HG03103 (cell line): ENCODE data around the gene VWA5B2.
"Not testable (repeated sequence)": the region's sequence is repeated elsewhere in the genome, so short reads cannot be mapped to it uniquely, and the experiment has no call there.

Source experiments
- ATAC-seq: cut with Tn5 transposase; IDR thresholded peaks from one replicate; pipeline ENCODE4 v1.9.1; 2021; ENCODE audit warnings: low read depth; ENCODE audit not compliant: unreplicated experiment

VWA5B2 gene

GRCh38 chr3:184262764-184263179, 33.4 kb downstream of the VWA5B2 start:
- no peak for ATAC-seq

DNA sequence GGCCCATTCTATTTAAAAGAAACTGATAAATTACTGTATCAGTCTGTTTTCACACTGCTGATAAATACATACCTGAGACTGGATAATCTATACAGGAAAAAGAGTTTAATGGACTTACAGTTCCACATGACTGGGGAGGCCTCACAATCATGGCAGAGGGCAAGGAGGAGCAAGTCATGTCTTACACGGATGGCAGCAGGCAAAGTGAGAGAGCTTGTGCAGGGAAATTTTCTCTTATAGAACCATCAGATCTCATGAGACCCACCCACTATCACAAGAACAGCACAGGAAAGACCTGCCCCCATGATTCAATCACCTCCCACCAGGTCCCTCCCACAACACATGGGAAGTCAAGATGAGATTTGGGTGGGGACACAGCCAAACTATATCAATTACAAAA, 37.9 kb downstream of the VWA5B2 start:
- not testable (repeated sequence) for ATAC-seq

DNA sequence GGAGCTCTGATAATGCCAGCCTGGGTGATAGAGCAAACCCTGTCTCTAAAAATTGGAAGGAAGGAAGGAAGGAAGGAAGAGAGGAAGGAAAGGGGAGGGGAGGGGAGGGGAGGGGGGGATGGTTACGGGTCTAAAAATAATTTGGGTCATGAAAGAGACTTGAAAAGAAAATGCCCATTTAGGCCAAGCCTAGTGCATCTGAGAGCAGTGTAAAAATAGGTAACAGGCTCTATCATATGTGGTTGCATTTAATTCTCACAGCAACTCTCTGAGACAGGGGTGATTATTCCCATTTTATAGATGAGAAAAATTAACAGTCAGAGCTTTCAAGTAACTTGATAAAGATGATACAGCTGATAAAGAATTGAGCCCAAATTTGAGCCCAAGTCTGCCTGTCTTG, 42.9 kb downstream of the VWA5B2 start:
- no peak for ATAC-seq

GRCh38 chr3:184275381-184275701, 46.0 kb downstream of the VWA5B2 start:
- no peak for ATAC-seq

DNA sequence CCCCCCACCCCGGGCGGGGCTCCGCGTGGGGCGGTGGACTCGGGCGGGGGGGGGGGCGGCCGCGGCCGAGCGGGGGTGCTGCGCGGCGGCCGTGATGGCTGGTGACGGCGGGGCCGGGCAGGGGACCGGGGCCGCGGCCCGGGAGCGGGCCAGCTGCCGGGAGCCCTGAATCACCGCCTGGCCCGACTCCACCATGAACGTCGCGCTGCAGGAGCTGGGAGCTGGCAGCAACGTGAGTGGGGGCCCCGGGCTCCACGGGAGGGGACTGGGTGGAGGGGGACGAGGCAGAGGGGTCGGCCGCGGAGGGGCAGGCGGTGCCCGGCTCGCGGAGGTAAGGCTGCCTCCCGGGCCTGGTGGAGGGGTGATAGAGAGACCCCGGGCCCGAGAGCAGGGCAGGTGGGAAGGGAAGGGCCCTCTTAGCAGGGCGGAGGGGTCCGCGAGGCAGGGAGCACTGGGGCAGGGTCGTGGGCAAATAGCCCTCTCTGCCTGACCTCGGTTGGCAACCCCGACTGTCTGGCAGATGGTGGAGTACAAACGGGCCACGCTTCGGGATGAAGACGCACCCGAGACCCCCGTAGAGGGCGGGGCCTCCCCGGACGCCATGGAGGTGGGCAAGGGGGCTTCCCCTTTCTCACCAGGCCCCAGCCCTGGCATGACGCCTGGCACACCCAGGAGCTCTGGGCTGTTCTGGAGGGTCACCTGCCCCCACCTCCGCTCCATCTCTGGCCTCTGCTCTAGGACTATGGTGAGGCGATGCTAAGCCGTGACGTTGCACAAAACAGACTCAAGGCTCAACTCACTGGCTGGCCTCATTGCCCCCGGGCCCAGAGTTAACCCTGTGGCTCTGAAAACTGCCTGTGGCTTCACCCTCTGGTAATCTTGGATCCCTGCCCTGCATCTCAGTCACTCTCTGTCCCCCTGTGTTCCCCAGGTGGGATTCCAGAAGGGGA, 46.9 kb downstream of the VWA5B2 start, which contains the start of gene ECE2:
ECE2 (plus strand) TSS at position 62 of the 950 bp plus-strand sequence; CDS start at position 194, 132 bp downstream.
- no peak for ATAC-seq

DNA sequence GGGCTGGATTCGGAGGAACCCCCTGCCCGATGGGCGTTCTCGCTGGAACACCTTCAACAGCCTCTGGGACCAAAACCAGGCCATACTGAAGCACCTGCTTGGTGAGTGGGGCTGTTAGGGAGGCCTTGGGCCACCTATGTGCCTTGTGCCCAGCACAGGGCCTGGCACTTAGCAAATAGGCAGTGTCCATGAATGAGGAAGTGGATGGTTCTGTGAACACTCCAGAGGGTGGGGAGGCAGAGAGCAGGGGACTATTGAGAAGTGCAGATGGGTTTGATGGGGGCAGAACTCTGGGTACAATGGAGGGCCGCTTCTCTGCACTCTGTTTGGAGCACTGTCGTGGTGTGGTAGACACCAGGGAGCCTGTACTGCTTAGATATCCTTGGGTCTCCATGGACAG, 48.0 kb downstream of the VWA5B2 start:
- ATAC-seq: no peak

- no peak for ATAC-seq
Observed at GRCh38 chr3:184282941-184283340, 53.6 kb downstream of the VWA5B2 start.

DNA sequence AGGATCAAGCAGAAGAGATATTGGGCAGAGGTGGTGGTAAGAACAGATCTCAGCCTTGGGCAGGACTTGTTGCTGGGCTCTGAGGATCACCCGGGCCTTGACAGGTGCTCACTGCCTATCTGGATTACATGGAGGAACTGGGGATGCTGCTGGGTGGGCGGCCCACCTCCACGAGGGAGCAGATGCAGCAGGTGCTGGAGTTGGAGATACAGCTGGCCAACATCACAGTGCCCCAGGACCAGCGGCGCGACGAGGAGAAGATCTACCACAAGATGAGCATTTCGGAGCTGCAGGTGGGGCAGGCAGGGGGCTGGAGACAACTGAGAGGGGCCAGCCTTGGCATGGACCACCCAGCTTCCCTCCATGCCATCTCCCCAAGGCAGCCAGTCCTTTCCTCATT, 54.3 kb downstream of the VWA5B2 start:
- ATAC-seq: no peak

- no peak for ATAC-seq
Observed at GRCh38 chr3:184284696-184285095, 55.3 kb downstream of the VWA5B2 start.

DNA sequence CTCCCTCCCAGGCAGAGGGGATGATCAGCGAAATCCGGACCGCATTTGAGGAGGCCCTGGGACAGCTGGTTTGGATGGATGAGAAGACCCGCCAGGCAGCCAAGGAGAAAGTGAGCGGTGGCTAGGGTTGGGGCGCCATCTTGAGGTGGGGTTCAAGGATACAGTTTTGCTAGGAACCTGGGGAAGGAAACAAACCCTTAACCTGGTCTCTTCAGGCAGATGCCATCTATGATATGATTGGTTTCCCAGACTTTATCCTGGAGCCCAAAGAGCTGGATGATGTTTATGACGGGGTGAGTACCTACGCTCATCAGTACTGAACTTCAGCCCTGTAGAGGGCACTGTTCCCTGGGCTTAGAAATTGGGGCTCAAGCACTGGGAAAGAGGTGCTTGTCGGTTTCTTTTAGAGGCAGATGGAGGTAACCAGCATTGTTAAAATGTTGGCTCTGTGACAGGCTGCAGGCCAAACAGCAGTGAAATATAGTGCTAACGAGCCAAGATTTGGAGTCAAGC, 60.1 kb downstream of the VWA5B2 start:
- no peak for ATAC-seq

- no peak for ATAC-seq
Observed at GRCh38 chr3:184290331-184290730, 60.9 kb downstream of the VWA5B2 start.

- no peak for ATAC-seq
Observed at GRCh38 chr3:184291044-184291737, 61.8 kb downstream of the VWA5B2 start.
